HG03354 (cell line): Measurements from ENCODE around the gene COX17.

Source experiments
- ATAC-seq: cut with Tn5 transposase; IDR thresholded peaks from one replicate; pipeline ENCODE4 v1.9.1; 2021; ENCODE audit warnings: mild to moderate bottlenecking; ENCODE audit not compliant: unreplicated experiment, poor library complexity, severe bottlenecking

Gene COX17

GRCh38 chr3:119676020-119676419 is 1.2 kb downstream of the COX17 start:
- ATAC-seq: no peak

DNA sequence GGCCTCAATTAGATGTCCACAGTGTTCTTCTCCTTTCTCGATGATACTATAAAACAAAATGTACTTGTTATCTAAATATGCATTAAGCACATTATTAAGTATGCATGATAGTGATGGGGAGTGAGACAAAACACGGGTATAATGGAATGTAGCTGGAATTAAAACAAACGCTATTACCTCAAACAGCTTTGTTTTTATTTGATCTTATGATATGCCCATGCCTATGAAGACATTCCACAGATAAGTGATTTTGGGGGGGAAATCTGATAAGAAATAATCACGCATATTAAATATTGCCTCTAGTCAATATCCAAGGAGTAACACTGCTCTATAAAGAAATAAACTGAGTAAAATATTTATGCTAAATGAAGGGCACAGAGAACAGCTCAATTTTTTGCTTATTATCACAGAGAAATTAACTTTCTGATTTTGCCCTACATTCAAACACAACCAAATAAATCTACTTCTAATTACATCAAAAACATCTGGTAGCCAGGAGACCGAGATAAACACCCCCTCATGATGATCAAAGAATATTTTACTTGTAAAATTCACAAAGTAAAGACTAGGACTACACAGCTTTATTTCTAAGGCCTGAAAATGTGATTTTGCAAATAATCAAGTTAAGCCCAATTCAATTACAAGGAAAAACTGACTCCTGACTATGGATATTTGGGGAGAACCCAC is 1.9 kb downstream of the COX17 start:
- ATAC-seq: no peak

- ATAC-seq: no peak
These were observed 3.3 kb downstream of the COX17 start for GRCh38 chr3:119673875-119674274.

DNA sequence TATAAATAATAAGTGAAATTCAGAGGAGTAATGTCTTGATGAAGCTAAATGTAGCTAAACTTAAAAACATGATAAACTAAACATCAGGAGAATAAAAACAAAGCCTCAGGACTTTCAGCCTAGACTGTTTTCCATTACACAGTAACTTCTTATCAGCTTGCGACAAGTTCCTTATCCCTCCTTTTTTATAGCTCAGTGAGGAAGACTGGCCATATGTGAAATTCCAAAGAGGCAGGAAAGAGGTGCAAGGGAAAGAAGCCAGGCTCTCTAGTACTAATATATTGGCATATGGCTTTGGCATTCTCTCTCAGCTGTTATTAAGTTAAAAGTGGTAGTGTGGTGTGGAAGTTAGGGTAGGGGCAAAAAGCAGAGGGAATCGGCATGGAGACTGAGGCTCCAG is 4.4 kb downstream of the COX17 start:
- ATAC-seq: no peak

DNA sequence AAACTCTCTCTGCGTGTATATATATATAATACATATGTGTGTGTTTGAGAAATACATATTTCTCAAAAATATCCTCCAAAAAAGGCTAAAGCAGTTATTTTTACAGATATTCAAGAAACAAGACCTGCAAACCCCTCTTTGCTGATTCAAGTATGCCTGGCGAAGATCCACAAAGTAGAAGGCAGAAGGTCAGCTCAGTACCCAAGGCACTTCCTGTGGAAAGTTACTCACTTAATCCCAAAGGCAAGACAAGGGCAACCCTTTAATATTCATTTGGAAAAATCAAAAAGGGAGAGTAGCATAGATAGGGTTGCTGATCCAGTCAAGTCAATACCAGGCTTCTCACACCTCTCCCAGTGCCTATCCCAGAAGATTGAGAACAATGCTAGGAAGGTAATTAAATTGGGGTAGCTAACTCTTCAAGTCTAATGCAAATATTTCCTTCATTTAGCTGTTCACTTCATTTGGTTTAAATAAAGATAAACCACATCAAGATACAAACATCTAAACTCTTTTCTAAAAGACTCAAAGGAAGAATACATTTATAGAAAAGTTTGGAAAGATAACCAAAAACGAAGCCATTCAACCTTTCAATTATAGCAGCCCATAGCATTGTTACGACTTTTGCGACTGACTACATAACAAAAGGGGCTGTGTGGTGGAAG is 7.2 kb downstream of the COX17 start:
- ATAC-seq: no peak

DNA sequence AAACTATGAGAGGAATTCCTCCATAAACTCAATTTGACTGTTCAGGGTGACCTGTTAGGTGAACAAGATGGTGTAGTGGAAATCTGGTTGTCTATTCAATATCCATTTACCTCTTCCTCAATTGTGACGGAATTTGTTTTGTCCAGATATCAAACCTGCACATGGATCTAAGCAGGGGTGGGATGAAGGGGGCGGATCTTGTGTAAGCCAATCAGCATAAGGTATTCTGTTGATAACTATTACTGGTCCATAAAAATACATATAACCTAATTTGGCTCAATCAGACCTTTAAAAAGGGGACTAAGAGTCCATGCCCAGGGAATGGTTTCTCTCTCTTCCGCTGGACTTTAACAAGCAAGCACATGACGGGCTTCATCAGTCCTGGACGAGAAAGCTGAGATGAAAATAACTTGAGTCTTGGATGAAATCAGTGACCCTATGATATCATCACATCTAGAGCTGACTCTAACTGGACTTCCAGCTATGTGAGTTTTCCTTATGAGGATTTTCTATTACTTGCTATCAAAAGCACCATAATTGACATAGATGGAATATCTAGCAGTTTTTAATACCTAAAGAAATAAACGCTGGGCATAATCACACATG is 11.1 kb downstream of the COX17 start:
- no peak for ATAC-seq

DNA sequence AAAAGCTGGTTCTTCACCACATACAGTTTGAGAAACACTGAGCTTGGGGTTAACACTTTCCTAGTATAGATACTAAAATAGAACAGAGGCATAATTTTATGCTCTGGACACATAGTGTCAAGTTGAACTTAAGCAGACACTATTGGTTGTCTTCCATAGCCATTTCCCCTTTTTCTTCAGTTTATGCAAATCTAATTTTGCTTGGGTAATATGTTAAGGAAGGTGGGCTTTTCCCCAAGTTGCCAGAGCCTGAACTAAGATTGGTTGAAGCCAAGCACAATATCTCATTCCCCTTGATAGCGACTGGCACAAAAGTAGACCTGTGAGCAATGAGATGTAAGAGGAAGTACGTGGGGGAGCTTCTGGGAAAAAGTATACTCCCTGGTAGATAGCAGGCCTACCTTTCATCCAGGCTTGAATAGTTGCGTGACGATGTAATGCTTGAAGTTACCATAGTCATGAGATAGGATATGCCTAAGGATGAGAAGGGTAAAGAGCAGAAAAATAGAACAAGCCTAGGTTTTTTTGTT is 12.3 kb downstream of the COX17 start:
- no peak for ATAC-seq

DNA sequence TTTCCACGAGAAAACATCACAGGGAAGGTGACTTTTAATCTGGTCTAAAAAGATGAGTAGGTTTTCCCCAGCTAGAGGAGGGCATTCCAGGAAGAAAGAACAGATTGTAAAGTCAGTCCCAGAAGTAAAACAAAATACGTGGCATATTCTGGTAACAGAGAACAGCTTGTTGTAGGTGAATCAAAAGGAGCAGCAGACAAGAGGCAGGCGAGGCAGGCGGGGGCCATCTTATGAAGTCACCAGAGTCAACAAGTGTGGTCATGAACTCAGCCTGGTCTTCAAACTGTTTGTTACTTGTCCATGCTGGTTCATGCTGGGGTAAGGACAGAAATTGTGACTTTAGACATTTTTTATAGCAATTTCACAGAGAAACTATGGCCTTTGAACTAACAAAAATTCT is 12.8 kb downstream of the COX17 start:
- no peak for ATAC-seq

GRCh38 chr3:119663885-119664284 is 13.3 kb downstream of the COX17 start:
- no peak for ATAC-seq

- no peak for ATAC-seq
These were observed 14.4 kb downstream of the COX17 start for GRCh38 chr3:119662604-119663373.

GRCh38 chr3:119660474-119661440 is 16.4 kb downstream of the COX17 start, which contains the start of gene POPDC2:
POPDC2 (minus strand) TSS chr3:119660589; CDS start chr3:119660423, 166 bp downstream.
- ATAC-seq: no peak

DNA sequence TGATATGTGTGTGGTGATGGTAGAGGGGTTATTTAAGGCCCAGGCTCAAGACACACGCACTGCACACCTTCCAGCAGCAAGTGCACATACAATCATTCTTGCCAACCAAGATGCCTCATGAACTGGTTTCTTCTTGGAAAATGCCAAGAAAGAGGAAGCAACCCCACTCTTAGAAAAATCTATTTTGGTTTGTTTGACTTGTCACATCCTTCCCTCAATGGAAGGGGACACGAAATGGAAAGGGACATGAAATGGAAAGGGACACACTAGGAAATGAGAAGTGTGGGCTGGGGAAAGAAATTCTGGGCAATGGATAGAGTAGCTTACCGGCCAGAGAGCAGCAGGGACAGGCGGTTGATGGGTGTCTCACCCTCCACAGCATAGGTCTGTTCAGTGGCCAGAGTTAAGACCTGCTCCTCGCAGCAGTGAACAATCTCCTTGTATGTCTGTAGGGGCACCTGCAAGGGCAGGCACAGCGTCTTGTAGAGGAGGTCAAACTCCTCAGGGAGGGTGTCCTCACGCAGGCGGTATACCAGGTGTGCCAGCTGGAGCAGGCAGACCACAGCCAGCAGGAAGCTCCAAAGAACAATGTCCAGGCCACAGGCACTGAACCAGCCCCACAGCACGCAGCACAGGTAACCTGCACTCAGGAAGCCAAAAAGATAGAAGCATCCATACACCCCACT is 17.5 kb downstream of the COX17 start:
- no peak for ATAC-seq

GRCh38 chr3:119658994-119659393 is 18.2 kb downstream of the COX17 start:
- ATAC-seq: no peak

GRCh38 chr3:119657887-119658702 is 19.1 kb downstream of the COX17 start:
- no peak for ATAC-seq

DNA sequence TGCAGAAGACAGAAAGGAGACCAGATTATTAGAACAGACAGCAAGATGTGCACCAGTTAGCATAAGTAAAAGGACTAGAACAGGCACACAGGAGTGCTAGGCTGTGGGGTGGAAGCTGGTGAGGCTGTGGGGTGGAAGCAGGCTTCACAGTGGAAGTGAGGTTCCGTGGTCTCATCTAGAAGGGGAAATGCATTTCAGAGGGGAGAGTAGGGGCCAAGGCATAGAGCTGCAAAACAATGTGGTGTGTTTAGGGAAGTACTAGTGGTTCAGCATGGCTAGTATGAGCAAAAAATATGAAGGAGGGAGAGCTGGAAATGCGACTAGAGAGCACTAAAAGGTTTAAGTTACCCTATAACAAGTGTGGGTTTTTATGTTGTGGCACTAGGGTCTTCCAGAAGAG is 23.3 kb downstream of the COX17 start:
- no peak for ATAC-seq

DNA sequence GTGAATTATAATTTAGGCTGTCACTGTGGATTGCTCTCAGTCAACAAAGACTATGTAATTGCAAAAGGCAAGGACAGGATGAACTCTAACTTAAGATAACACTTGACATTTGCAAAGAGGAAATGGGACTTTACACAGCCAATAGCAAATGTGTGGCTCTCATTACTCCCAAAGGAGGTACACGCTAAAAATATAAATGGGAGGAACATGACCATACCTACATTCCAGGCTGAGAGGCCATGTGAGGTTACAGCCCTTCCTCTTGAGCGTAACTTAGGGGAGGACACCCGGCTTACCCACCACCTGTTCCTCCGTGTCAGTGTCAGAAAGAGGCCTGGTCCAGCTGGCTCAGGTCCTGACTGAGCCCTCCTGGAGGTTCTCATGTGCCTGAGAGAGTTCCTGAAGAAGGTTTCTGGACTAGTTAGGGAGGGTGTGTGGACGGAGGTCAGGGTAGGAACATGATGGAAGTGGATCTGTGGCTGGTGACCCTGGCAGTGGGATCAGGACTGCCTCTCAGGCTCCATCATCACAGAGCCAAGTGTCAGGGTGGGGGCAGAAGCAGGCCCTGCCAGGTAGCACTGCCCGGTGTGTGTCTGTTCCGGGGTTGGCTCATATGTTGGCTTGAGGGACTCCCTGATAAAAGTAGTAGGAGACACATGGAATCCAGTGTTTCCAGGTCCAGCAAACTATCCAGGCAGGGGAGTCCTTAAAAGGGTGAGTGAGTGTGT is 24.7 kb downstream of the COX17 start:
- no peak for ATAC-seq

GRCh38 chr3:119649761-119650160 is 27.4 kb downstream of the COX17 start:
- ATAC-seq: no peak
